Measurements from ENCODE around the gene ZSWIM8. TPM values are rescaled to one million over a fixed set of nuclear protein-coding genes. Genes with fewer than 3 reads are reported as not detected.

The ZSWIM8 gene
- polyA plus RNA-seq (2012; ENCODE audit: insufficient read length, low read depth) = 61.8 TPM

GRCh38 chr10:73785211-73785720 is at the start of gene ZSWIM8:
Gene ZSWIM8, plus strand, starts transcription at chr10:73785606. Its CDS starts 273 bp downstream, at chr10:73785879.
- TF ChIP-seq FOXP2 (optimal IDR thresholded peaks at IDR 0.05; ENCODE audit: borderline replicate concordance, extremely low read depth, extremely low read length, insufficient read depth) (peak; percentile 50), SIN3A (IDR thresholded peaks at IDR 0.05; ENCODE audit: borderline replicate concordance, insufficient read depth, low read length) (peak; percentile 97; the same call in 1 of the 2 replicates), POLR2AphosphoS5 (IDR thresholded peaks at IDR 0.05; ENCODE audit: low read depth, low read length) (peak; percentile 42), TAF1 (IDR thresholded peaks at IDR 0.05; ENCODE audit: borderline replicate concordance, insufficient read depth, low read length) (peak; percentile 77; the same call in 1 of the 2 replicates), REST (IDR thresholded peaks at IDR 0.05; ENCODE audit: insufficient read depth in 1 of 2, low read depth in 2 of 2, low read length in 2 of 2) (peak in 1 of 2 experiments; percentile 36; a peak in 1 of 4 replicates)

GRCh38 chr10:73742454-73742734 is 43.0 kb upstream of the ZSWIM8 start:
- no peak for TF ChIP-seq SIN3A (IDR thresholded peaks at IDR 0.05; ENCODE audit: borderline replicate concordance, insufficient read depth, low read length)
- TF ChIP-seq FOXP2 (optimal IDR thresholded peaks at IDR 0.05; ENCODE audit: borderline replicate concordance, extremely low read depth, extremely low read length, insufficient read depth) = no peak
- no peak for TF ChIP-seq REST (IDR thresholded peaks at IDR 0.05; ENCODE audit: insufficient read depth in 1 of 2, low read depth in 2 of 2, low read length in 2 of 2)
- no peak for TF ChIP-seq TAF1 (IDR thresholded peaks at IDR 0.05; ENCODE audit: borderline replicate concordance, insufficient read depth, low read length)
- TF ChIP-seq POLR2AphosphoS5 (IDR thresholded peaks at IDR 0.05; ENCODE audit: low read depth, low read length) = no peak; the same call in 1 of the 2 replicates

- TF ChIP-seq TAF1 (IDR thresholded peaks at IDR 0.05; ENCODE audit: borderline replicate concordance, insufficient read depth, low read length) (no peak), REST (IDR thresholded peaks at IDR 0.05; ENCODE audit: insufficient read depth in 1 of 2, low read depth in 2 of 2, low read length in 2 of 2) (no peak), SIN3A (IDR thresholded peaks at IDR 0.05; ENCODE audit: borderline replicate concordance, insufficient read depth, low read length) (no peak), FOXP2 (optimal IDR thresholded peaks at IDR 0.05; ENCODE audit: borderline replicate concordance, extremely low read depth, extremely low read length, insufficient read depth) (no peak), POLR2AphosphoS5 (IDR thresholded peaks at IDR 0.05; ENCODE audit: low read depth, low read length) (no peak)
Observed at GRCh38 chr10:73743327-73743904, 42.0 kb upstream of the ZSWIM8 start.

- peak; percentile 63; the same call in 1 of the 2 replicates for TF ChIP-seq SIN3A (IDR thresholded peaks at IDR 0.05; ENCODE audit: borderline replicate concordance, insufficient read depth, low read length)
- no peak for TF ChIP-seq FOXP2 (optimal IDR thresholded peaks at IDR 0.05; ENCODE audit: borderline replicate concordance, extremely low read depth, extremely low read length, insufficient read depth)
- peak; percentile 74 for TF ChIP-seq POLR2AphosphoS5 (IDR thresholded peaks at IDR 0.05; ENCODE audit: low read depth, low read length)
- TF ChIP-seq TAF1 (IDR thresholded peaks at IDR 0.05; ENCODE audit: borderline replicate concordance, insufficient read depth, low read length) = peak; percentile 92; the same call in 1 of the 2 replicates
- TF ChIP-seq REST (IDR thresholded peaks at IDR 0.05; ENCODE audit: insufficient read depth in 1 of 2, low read depth in 2 of 2, low read length in 2 of 2) = peak in 1 of 2 experiments; percentile 53; a peak in 1 of 4 replicates
Observed at GRCh38 chr10:73743905-73744663, 41.3 kb upstream of the ZSWIM8 start, which contains the start of gene SEC24C. Gene SEC24C, plus strand, starts transcription at chr10:73744372. Its CDS starts 2,461 bp downstream, at chr10:73746833.

Measured in PFSK-1 (cell line).